ENCODE data around the gene NEB. TPM values are rescaled to one million over a fixed set of nuclear protein-coding genes. Genes with fewer than 3 reads are reported as not detected.
"Not testable (repeated sequence)": the region's sequence is repeated elsewhere in the genome, so short reads cannot be mapped to it uniquely, and the experiment has no call there.

The NEB gene
- total RNA-seq, 1 experiment from 2014 or later = 74.9 TPM

DNA sequence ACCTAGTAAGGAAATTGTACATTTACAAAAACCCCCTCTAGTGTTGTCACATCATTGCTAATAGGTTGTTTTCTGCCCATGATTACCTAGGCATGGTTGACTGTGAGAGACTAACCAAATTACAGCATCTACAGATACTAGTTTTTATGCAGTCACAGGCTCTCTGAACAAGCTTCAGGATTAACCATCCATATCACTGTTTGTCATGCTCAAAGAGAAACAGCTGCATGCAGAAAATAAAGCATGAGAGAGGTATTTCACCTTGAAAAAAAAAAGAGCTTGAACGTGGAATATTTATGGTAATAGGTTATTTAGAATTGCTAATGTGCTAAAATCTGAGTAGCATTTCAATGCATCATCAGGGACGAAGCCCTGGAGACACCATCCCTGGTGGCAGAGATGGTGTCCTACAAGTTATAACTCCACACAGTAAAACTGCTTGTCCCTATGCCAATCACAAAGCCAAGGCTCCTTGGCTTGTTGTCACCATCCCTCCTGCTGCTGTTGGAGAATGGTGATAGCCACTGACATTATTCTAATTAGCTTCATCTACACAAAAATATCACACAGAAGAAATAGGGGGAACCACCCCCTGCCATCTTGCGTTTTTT, 5.4 kb downstream of the NEB start:
- peaks cover 32% of the 10 kb centered on the region for H3K36me3 ChIP-seq
- no peaks in the 10 kb centered on the region for H3K27me3 ChIP-seq
- no peak overlapping the region for H3K4me3 ChIP-seq
- H3K9me3 ChIP-seq (replicated peaks) = no peaks in the 10 kb centered on the region
- no peak for DNase-seq
- peaks cover 4% of the 10 kb centered on the region; the same call in 1 of the 2 replicates for H3K4me1 ChIP-seq
- H3K27ac ChIP-seq = no peak overlapping the region

DNA sequence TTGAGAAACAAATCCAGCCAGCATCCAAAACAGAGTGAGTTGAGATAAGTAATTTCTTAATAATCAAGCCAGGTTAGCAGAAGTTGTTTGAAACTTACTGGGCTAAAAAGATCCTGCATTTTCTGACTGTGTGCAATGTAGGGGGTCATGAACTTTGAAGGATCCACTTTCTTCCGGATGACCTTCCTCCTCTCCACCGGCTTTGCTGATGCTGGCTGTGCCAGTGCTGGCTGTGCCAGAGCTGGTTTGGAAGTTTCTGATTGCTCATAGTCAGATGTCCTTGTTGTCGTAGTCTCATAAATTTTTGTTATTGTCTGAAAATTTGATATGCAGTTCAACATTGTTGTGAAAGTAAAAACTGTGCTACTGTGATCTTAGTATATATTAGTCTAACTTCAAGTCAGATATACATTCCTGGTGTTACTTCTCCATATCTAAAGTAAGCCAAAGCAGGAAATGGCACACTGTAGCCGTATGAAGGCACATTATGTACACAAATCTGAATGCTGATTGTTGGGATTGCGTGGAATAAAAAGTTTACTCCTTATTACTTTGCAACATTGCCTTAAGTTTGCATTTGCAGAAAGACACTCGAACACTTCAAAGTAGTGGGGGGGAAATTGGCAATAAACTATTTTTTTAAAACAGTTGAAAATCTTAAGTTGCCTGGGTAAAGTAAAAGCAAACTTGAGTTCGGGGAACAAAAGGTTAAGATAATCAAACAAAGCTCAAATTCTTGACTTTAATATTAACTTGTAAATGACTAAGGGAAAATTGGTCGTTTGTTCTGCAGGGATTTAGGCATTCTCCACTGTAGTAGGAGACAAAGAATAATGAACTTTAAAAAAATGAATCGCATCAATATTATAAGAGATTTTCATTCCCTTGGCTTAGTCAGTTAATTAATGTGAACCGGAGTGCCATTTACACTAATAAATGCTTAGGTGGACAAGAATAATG, 6.4 kb downstream of the NEB start:
- no peak for DNase-seq
- Histone ChIP-seq H3K36me3 (peaks cover 40% of the 10 kb centered on the region), H3K9me3 (replicated peaks) (no peaks in the 10 kb centered on the region), H3K27ac (no peak overlapping the region), H3K27me3 (no peaks in the 10 kb centered on the region), H3K4me1 (no peaks in the 10 kb centered on the region; the same call in 1 of the 2 replicates), H3K4me3 (no peak overlapping the region)

DNA sequence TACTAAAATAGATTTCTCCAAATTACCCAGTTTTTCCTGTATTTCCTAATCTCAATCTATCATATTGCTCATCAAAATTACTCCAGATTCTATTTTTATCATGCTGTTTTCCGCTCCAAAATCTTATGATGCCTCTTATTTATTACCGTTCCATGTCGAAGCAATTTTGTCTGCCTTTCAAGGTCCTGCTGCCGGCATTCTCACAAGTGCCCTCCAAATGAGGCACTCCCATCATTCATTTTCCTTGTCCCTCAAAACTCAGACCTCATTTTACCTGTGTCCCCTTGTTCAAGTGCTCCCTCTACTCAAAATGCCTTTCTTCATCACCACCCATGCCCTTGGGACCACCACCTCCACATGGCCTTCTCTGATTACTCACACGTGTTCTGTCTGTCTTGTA, 13.1 kb downstream of the NEB start:
- H3K9me3 ChIP-seq (replicated peaks) = no peaks in the 10 kb centered on the region
- DNase-seq = no peak
- peaks cover 73% of the 10 kb centered on the region for H3K36me3 ChIP-seq
- no peak overlapping the region for H3K4me3 ChIP-seq
- H3K27ac ChIP-seq = no peak overlapping the region
- H3K27me3 ChIP-seq = no peaks in the 10 kb centered on the region
- H3K4me1 ChIP-seq = no peaks in the 10 kb centered on the region

DNA sequence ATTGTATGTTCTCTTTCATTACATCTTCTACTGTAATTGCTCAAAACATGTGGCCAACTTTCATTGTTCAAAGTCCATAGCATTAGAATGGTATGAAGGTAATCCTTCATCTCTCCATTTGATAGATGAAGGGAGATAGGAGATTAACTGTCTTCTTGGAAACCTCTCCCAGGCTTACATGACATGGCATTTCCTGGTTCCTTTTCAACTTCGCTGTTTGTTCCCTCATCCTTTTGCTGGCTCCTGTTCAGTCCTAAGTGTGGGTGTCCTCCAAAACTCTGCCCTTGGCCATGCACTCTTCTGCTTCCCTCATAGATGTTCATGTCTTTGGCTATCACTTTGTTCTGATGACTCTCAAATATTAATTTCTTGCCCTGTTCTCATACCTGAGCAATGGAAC, 13.8 kb downstream of the NEB start:
- Histone ChIP-seq H3K27me3 (no peaks in the 10 kb centered on the region), H3K4me3 (no peak overlapping the region), H3K27ac (no peak overlapping the region), H3K36me3 (peaks cover 78% of the 10 kb centered on the region), H3K9me3 (replicated peaks) (no peaks in the 10 kb centered on the region), H3K4me1 (no peaks in the 10 kb centered on the region)
- no peak for DNase-seq

GRCh38 chr2:151718796-151719195, 15.5 kb downstream of the NEB start:
- H3K27me3 ChIP-seq = no peaks in the 10 kb centered on the region
- H3K36me3 ChIP-seq = peaks cover 74% of the 10 kb centered on the region
- H3K9me3 ChIP-seq (replicated peaks) = no peaks in the 10 kb centered on the region
- H3K4me1 ChIP-seq = no peaks in the 10 kb centered on the region
- no peak overlapping the region for H3K4me3 ChIP-seq
- no peak for DNase-seq
- H3K27ac ChIP-seq = no peak overlapping the region

DNA sequence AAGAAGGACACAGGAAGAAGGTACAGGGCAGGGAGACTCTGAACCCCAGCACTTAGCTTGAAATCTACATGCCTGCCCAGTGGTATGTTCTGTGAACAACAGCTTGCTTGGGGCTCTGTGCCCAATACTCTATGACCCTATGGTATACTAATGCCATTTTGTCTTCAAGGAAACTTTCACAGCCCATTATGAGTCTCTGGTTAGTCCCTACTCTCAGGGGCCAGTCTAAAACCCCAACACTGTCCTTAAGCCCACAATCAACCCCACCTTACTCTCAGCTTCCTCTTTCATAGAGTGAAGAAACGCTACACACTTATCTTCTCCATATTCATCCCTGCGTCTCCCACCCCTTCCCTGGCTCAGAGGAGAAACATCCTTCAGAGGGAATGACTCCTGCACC, 16.0 kb downstream of the NEB start:
- no peaks in the 10 kb centered on the region for H3K27me3 ChIP-seq
- DNase-seq = no peak
- no peak overlapping the region for H3K27ac ChIP-seq
- H3K4me3 ChIP-seq = no peak overlapping the region
- no peaks in the 10 kb centered on the region for H3K4me1 ChIP-seq
- H3K9me3 ChIP-seq (replicated peaks) = no peaks in the 10 kb centered on the region
- peaks cover 73% of the 10 kb centered on the region for H3K36me3 ChIP-seq

DNA sequence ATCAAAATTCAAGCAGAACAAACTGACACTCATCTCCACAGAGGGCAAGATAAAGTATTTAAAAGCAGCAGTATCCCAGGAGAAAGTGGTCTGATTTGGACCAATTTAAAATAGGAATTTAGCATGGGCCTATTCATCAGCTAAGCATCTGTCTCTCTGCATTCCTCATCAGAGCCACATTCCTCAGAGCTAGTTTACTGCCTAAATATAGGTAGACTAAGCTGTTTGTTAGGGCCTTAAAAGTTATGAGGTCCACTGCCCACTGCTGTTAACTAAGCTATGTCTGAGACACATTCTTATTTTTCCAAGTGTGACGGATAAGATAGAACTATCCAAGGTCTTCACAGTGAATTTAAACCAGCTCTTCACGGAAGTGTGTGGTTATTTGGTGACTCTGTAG, 17.6 kb downstream of the NEB start:
- Histone ChIP-seq H3K27me3 (no peaks in the 10 kb centered on the region), H3K27ac (no peak overlapping the region), H3K4me1 (no peaks in the 10 kb centered on the region), H3K36me3 (peaks cover 62% of the 10 kb centered on the region), H3K9me3 (replicated peaks) (no peaks in the 10 kb centered on the region), H3K4me3 (no peak overlapping the region)
- no peak for DNase-seq

DNA sequence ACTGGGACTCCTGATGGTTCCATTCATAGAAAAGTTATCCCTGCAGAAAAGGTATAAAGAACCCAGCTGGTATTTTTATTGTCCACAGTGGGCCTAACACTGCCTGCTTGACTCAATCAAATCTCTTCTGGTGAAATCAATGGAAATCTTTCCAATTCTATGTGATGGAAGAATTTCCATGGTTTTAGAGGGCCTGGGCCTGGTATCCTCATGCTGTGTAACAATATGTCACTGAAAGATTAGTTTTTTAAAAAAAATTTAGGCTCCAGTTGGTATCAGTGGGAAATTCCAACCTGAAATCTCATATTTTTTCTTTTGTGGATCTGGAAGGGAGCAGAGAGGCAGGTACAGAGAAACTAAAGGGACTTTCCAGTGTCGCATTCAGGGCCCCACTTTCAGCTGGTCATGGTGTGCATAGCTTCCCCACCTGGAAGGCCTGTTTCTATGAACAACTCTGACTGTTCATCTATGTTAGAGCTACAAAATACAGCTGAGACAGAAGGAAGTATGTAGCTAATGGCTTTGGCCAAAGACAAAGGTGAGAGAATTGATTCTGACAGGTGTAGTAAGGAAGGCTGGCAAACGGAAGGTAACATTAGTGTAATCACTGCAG, 20.9 kb downstream of the NEB start:
- no peak overlapping the region for H3K27ac ChIP-seq
- H3K36me3 ChIP-seq = peaks cover 59% of the 10 kb centered on the region
- H3K9me3 ChIP-seq (replicated peaks) = no peaks in the 10 kb centered on the region
- no peak overlapping the region for H3K4me3 ChIP-seq
- H3K27me3 ChIP-seq = no peaks in the 10 kb centered on the region
- DNase-seq = no peak
- no peaks in the 10 kb centered on the region for H3K4me1 ChIP-seq

DNA sequence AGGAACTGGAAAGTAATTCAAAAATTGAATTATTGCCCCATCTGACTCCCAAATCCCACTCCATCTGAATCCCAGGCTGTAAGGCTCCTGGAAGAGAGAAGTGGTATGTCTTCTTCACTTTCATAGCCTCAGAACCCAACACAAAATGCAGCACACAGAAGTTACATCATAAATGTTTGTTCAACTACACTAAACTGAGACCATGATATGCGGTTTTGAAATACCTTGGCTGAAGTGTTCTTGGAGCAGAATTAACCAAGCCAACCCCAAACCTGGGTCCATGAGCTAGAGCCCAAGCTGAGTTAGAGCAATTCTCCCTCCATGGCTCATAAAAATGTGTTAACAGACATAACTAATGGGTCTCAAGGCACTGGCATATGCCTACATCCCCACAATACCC, 23.3 kb downstream of the NEB start:
- no peaks in the 10 kb centered on the region for H3K27me3 ChIP-seq
- H3K4me1 ChIP-seq = no peaks in the 10 kb centered on the region
- H3K9me3 ChIP-seq (replicated peaks) = no peaks in the 10 kb centered on the region
- DNase-seq = no peak
- no peak overlapping the region for H3K27ac ChIP-seq
- no peak overlapping the region for H3K4me3 ChIP-seq
- peaks cover 56% of the 10 kb centered on the region for H3K36me3 ChIP-seq

DNA sequence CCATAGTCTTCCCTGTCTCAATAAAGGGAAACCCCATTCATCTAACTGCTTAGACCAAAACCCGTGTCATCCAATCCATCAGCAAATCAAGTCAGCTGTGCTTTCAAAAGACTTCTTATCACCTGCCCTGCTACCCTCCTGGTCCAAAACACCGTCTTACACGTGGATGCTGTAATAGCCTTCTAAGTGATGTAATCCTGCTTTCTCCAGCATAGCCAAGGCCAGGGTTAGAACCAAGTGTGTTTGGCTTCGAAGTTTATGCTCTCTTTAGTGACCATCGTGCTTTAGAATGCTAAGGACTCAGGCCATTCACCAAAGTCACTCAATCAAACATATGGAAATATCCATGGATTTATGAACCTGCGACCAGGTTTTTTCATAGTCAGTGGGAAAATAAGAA, 25.5 kb downstream of the NEB start:
- Histone ChIP-seq H3K27me3 (no peaks in the 10 kb centered on the region), H3K4me3 (no peak overlapping the region), H3K27ac (no peak overlapping the region), H3K9me3 (replicated peaks) (no peaks in the 10 kb centered on the region; the same call in 1 of the 2 replicates), H3K4me1 (no peaks in the 10 kb centered on the region), H3K36me3 (peaks cover 53% of the 10 kb centered on the region)
- DNase-seq = no peak

DNA sequence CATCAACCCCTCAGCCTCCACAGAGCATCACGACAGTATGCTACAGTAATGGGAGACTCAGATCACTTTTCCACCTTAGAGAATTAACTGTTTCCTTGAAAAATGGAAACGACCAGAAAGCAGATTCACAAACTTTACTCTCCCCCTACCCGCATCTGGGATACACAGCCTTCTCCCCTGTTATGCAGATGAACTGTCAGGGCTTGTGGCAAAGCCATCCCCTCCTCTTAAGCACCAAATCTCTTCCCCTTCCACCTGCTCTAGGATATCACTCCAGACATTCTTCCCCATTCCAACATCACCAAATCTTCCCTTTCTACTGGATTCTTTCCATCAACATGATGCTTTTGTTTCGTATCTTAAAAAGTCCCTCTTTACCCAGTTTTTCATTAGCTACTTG, 26.4 kb downstream of the NEB start:
- H3K27ac ChIP-seq = no peak overlapping the region
- no peak overlapping the region for H3K4me3 ChIP-seq
- H3K36me3 ChIP-seq = peaks cover 50% of the 10 kb centered on the region
- DNase-seq = no peak
- no peaks in the 10 kb centered on the region for H3K27me3 ChIP-seq
- H3K4me1 ChIP-seq = no peaks in the 10 kb centered on the region
- no peaks in the 10 kb centered on the region; the same call in 1 of the 2 replicates for H3K9me3 ChIP-seq (replicated peaks)

DNA sequence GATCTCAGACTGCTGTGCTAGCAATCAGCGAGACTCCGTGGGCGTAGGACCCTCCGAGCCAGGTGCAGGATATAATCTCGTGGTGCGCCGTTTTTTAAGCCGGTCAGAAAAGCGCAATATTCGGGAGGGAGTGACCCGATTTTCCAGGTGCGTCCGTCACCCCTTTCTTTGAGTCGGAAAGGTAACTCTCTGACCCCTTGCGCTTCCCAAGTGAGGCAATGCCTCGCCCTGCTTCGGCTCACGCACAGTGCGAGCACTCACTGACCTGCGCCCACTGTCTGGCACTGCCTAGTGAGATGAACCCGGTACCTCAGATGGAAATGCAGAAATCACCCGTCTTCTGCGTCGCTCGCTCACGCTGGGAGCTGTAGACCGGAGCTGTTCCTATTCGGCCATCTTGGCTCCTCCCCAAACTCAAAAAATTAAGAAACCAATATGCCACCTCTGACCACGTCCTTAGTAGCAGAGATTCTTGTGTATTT, 29.8 kb downstream of the NEB start:
- not testable (repeated sequence) for H3K4me3 ChIP-seq; H3K4me1 ChIP-seq; H3K27ac ChIP-seq; H3K27me3 ChIP-seq; H3K9me3 ChIP-seq (replicated peaks); DNase-seq
- peaks cover 42% of the 10 kb centered on the region for H3K36me3 ChIP-seq

DNA sequence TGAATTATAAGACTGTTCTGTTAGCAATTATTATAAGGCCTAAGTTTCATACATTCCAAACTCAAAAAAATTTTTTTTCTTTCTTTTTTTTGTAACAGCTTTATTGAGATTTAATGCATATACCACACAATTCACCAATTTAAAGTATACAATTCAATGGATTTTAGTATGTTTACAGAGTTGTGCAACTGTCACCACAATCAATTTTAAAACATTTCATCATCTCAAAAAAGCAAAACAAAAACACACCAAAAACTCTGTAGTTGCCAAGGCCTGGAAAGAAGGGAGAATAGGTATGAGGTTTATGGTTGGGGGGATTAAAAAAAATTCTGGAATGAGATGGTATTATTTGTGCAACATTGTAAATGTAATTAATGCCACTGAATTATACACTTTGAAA, 36.1 kb downstream of the NEB start:
- not testable (repeated sequence) for DNase-seq; H3K9me3 ChIP-seq (replicated peaks); H3K4me3 ChIP-seq; H3K27me3 ChIP-seq; H3K4me1 ChIP-seq; H3K27ac ChIP-seq
- peaks cover 23% of the 10 kb centered on the region for H3K36me3 ChIP-seq

- H3K4me1 ChIP-seq = no peaks in the 10 kb centered on the region
- no peaks in the 10 kb centered on the region for H3K9me3 ChIP-seq (replicated peaks)
- DNase-seq = no peak
- peaks cover 36% of the 10 kb centered on the region for H3K36me3 ChIP-seq
- H3K27ac ChIP-seq = no peak overlapping the region
- H3K27me3 ChIP-seq = no peaks in the 10 kb centered on the region
- no peak overlapping the region for H3K4me3 ChIP-seq
These were observed 38.5 kb downstream of the NEB start for GRCh38 chr2:151695778-151696177.

- Histone ChIP-seq H3K4me1 (no peaks in the 10 kb centered on the region), H3K4me3 (no peak overlapping the region), H3K27ac (no peak overlapping the region), H3K36me3 (peaks cover 53% of the 10 kb centered on the region), H3K9me3 (replicated peaks) (no peaks in the 10 kb centered on the region), H3K27me3 (no peaks in the 10 kb centered on the region)
- DNase-seq = no peak
These were observed 42.6 kb downstream of the NEB start for GRCh38 chr2:151691631-151692030.
